Liver (tissue), 9 donors: Measurements from ENCODE around the gene PAPOLA. TPM values are rescaled to one million over a fixed set of nuclear protein-coding genes. Genes with fewer than 3 reads are reported as not detected.

Experiments
- DNase-seq: peaks from one replicate; pipeline ENCODE4 v3.0.0-alpha.2; 2017; ENCODE audit warnings: low spot score
- H3K27ac ChIP-seq, 2 donors: one replicate each; pipeline ENCODE4 v1.7.0; 2013; ENCODE audit warnings: inconsistent platforms in 2 of 2, low read length in 2 of 2, control low read depth in 1 of 2, low read depth in 1 of 2, mild to moderate bottlenecking in 1 of 2
- H3K27me3 ChIP-seq, 4 donors: one replicate each; pipeline versions ENCODE4 v1.6.1 to v1.7.0; 2013; ENCODE audit warnings: low read length in 3 of 4, inconsistent platforms in 1 of 4, mild to moderate bottlenecking in 1 of 4, moderate library complexity in 1 of 4; ENCODE audit not compliant: control insufficient read depth in 4 of 4, insufficient read depth in 4 of 4
- H3K36me3 ChIP-seq, 4 donors: one replicate each; pipeline versions ENCODE4 v1.6.1 to v1.7.0; 2013; ENCODE audit warnings: low read length in 3 of 4, mild to moderate bottlenecking in 3 of 4, low read depth in 1 of 4, moderate library complexity in 1 of 4; ENCODE audit not compliant: control insufficient read depth in 4 of 4, insufficient read depth in 3 of 4
- H3K4me1 ChIP-seq, 4 donors: one replicate each; pipeline versions ENCODE4 v1.6.1 to v1.7.0; 2013; ENCODE audit warnings: low read length in 3 of 4, mild to moderate bottlenecking in 3 of 4, moderate library complexity in 1 of 4; ENCODE audit not compliant: control insufficient read depth in 4 of 4, insufficient read depth in 4 of 4
- H3K4me3 ChIP-seq, 3 donors: one replicate each; pipeline versions ENCODE4 v1.6.1 to v1.7.0; 2013; ENCODE audit warnings: low read length in 3 of 3, control low read depth in 1 of 3, low read depth in 1 of 3, mild to moderate bottlenecking in 1 of 3
- H3K9ac ChIP-seq, 2 donors: one replicate each; pipeline ENCODE4 v1.7.0; 2013; ENCODE audit warnings: low read length in 2 of 2, mild to moderate bottlenecking in 2 of 2, moderate library complexity in 2 of 2, control low read depth in 1 of 2, low read depth in 1 of 2
- H3K9me3 ChIP-seq, 4 donors: one replicate each; pipeline versions ENCODE4 v1.6.1 to v1.7.0; 2013; ENCODE audit warnings: low read length in 3 of 4; ENCODE audit not compliant: control insufficient read depth in 4 of 4
- CTCF ChIP-seq: fragments of 150-350 bp; IDR thresholded peaks from 2 replicates; pipeline ENCODE4 v1.5.1; 2017; ENCODE audit warnings: improper control_type of control experiment, low read depth, low read length; ENCODE audit not compliant: missing input control
- EGR1 ChIP-seq, 2 donors: IDR thresholded peaks; 2 replicates each; pipeline ENCODE4 v1.6.1; 2016 to 2018; ENCODE audit warnings: antibody characterized with exemption in 2 of 2, low read depth in 2 of 2
- FOXA1 ChIP-seq: IDR thresholded peaks from 2 replicates; pipeline ENCODE4 v1.6.1; 2016; ENCODE audit warnings: antibody characterized with exemption
- FOXA2 ChIP-seq: IDR thresholded peaks from 2 replicates; pipeline ENCODE4 v1.6.1; 2016; ENCODE audit warnings: antibody characterized with exemption
- HNF4A ChIP-seq, 2 donors: conservative IDR thresholded peaks; 2 replicates each; pipeline ENCODE4 v1.6.1; 2016; ENCODE audit warnings: antibody characterized with exemption in 2 of 2, mild to moderate bottlenecking in 2 of 2
- HNF4G ChIP-seq: IDR thresholded peaks from 2 replicates; pipeline ENCODE4 v1.6.1; 2016; ENCODE audit warnings: antibody characterized with exemption
- JUND ChIP-seq, 2 donors: IDR thresholded peaks; 2 replicates each; pipeline ENCODE4 v1.6.1; 2016; ENCODE audit warnings: antibody characterized with exemption in 2 of 2
- NR2F2 ChIP-seq: IDR thresholded peaks from 2 replicates; pipeline ENCODE4 v1.6.1; 2016; ENCODE audit warnings: antibody characterized with exemption
- RAD21 ChIP-seq, 2 donors: IDR thresholded peaks; 2 replicates each; pipeline ENCODE4 v1.6.1; 2016; ENCODE audit warnings: antibody characterized with exemption in 2 of 2, mild to moderate bottlenecking in 2 of 2
- REST ChIP-seq: IDR thresholded peaks from 2 replicates; pipeline ENCODE4 v1.6.1; 2016; ENCODE audit warnings: antibody characterized with exemption, mild to moderate bottlenecking
- RXRA ChIP-seq, 2 donors: IDR thresholded peaks; 2 replicates each; pipeline ENCODE4 v1.6.1; 2017 to 2018; ENCODE audit warnings: antibody characterized with exemption in 2 of 2, mild to moderate bottlenecking in 1 of 2
- SP1 ChIP-seq: IDR thresholded peaks from 2 replicates; pipeline ENCODE4 v1.6.1; 2018; ENCODE audit warnings: antibody characterized with exemption, mild to moderate bottlenecking
- YY1 ChIP-seq: IDR thresholded peaks from 2 replicates; pipeline ENCODE4 v1.6.1; 2016; ENCODE audit warnings: antibody characterized with exemption, mild to moderate bottlenecking
- ZBTB33 ChIP-seq: IDR thresholded peaks from 2 replicates; pipeline ENCODE4 v1.6.1; 2016; ENCODE audit warnings: antibody characterized with exemption
- WGBS: extraction: QIAGEN DNeasy Blood & Tissue Kit; methylation state at CpG from one replicate; pipeline ENCODE4 v1.1.7; 2013; 5-methylcytosine and 5-hydroxymethylcytosine counted together
- polyA plus RNA-seq, 2 donors: library from polyadenylated mRNA; stranded (reverse) in 1 of 2; unstranded in 1 of 2; fragments of 200-250 nt in 1 of 2; fragments of >200 nt in 1 of 2; fragmentation: Nextera tagmentation in 1 of 2; extraction: Ambion mirVana in 1 of 2; gene quantifications; one replicate each; pipeline versions ENCODE4 v1.2.1 to v1.2.3, GENCODE V29; 2013 to 2015
- total RNA-seq, 2 donors: library from RNA; depleted of rRNA; stranded (reverse); fragments of >200 nt; gene quantifications; one replicate each; pipeline ENCODE4 v1.2.3, GENCODE V29; 2014
- TF ChIP-seq, protein P1 (sequence below): IDR thresholded peaks from 2 replicates; pipeline ENCODE4 v1.6.1; 2016; ENCODE audit warnings: antibody characterized with exemption
- donor health status: healthy.
- donor health status: healthy.
- donor health status: healthy.
- donor health status: healthy.
- donor health status: healthy.

Gene PAPOLA
- total and polyA plus RNA-seq, 4 donors, result 29.4 to 107 (median 71.6) TPM

DNA sequence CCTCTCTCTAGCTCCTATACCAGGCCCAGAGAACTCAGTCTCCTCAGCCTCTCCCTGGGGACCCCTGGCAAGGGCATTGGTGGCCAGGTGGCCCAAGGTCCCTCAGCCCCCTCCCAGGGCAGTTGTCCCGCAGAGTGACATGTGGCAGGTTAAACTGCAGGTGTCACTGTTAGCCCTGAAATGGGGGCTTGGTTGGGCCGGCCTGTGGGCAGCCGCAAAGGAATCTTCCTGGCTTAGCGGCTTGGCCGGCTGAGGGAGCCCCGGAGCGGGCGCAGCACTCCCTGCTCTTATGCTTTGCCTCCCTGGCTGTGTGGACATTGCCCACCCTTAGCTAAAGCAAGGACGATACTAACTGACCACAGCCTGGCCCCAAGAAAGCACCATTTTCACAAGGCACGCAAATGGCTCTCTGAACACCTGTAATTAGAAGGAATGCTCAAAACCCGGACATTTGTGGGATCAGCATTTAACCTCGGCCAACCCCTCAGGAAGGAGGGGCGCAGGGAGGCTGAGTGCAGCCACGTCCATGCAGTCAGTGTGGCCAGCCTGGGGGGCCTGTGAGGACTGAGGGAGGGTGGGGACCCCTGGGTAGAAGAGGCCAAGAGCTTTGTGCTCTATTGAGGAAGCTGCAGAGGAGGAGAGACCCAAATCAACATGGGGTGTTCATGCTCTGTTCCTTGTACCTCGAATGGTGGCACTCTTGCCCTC is 82.2 kb downstream of the PAPOLA start:
- no peaks in the 10 kb centered on the region for H3K9me3 ChIP-seq
- H3K27ac ChIP-seq, result no peak overlapping the region
- TF ChIP-seq CTCF, result peak; percentile 47
- TF ChIP-seq RAD21 (IDR thresholded peaks at IDR 0.05), result peak; percentile 74 to 80
- no peak for TF ChIP-seq HNF4G
- no peaks in the 10 kb centered on the region for H3K4me1 ChIP-seq
- no peaks in the 10 kb centered on the region for H3K27me3 ChIP-seq
- 22% methylated on average over 15 of the region's 15 CpGs for WGBS
- H3K36me3 ChIP-seq, result no peaks in the 10 kb centered on the region
- DNase-seq, result peak; percentile 54
- no peak overlapping the region for H3K9ac ChIP-seq
- H3K4me3 ChIP-seq, result no peak overlapping the region

DNA sequence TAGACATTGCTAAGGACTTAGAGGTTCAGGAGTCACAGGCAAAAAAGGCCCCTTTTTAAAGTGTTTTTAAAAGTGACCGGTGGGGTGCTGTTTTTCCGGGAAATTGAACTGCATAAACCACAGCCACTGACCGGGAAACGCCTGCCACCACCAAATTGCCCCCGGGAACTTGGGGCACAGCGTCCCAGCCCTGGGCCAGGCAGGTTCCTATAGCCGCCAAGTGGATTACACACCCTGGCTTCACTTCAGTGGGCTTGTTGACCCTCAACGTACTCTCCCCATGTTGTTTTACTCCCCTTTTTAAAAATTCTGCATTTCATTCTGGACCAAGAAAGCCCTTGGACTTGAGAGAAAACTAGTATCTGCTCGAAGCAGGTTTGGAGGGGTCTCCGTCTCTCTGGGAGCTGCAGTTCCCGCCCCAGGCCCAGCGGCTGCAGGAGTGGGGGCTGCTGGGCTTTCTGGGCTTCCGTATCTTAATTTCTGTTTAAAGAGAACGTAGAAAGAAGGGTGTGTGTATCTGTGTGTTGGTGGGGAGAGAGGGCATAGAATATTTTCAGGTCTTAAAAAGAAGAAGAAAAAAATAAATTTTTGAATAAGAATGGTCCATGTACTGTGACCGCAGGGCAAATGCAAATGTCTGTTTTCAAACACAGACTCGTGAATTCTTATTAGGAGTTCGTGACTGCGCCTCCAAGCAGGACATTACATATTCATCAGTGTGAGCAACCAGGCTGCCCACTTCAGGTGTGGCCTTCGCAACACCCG is 82.9 kb downstream of the PAPOLA start:
- H3K36me3 ChIP-seq, result no peaks in the 10 kb centered on the region
- no peak overlapping the region for H3K9ac ChIP-seq
- no peaks in the 10 kb centered on the region for H3K9me3 ChIP-seq
- no peaks in the 10 kb centered on the region for H3K4me1 ChIP-seq
- TF ChIP-seq HNF4A (conservative IDR thresholded peaks at IDR 0.05) (no peak), JUND (IDR thresholded peaks at IDR 0.05) (no peak), FOXA1 (no peak), RXRA (IDR thresholded peaks at IDR 0.05) (no peak), HNF4G (no peak), YY1 (no peak), NR2F2 (no peak), EGR1 (IDR thresholded peaks at IDR 0.05; ENCODE audit: low read depth in 2 of 2) (no peak), FOXA2 (no peak), RAD21 (IDR thresholded peaks at IDR 0.05) (no peak), REST (no peak), ZBTB33 (no peak), SP1 (no peak)
- TF ChIP-seq, protein P1, sequence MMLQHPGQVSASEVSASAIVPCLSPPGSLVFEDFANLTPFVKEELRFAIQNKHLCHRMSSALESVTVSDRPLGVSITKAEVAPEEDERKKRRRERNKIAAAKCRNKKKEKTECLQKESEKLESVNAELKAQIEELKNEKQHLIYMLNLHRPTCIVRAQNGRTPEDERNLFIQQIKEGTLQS, result no peak
- no peaks in the 10 kb centered on the region for H3K27me3 ChIP-seq
- DNase-seq, result no peak
- no peak overlapping the region for H3K27ac ChIP-seq
- WGBS, result 83% methylated on average over 20 of the region's 20 CpGs
- no peak overlapping the region for H3K4me3 ChIP-seq
